Stimulated activated CD4-positive, alpha-beta T cell treated with anti-CD3 and anti-CD28 coated beads, Interleukin-4, amount 100 ng/mL, for 24 hours (primary cell): ENCODE data around the gene GJA3.
A peak's percentile ranks its signal among the peaks of the same experiment; 100 is the strongest.

Experiments used
- DNase-seq: peaks from one replicate; pipeline ENCODE4 v3.0.0-alpha.2; 2020

GJA3 gene

DNA sequence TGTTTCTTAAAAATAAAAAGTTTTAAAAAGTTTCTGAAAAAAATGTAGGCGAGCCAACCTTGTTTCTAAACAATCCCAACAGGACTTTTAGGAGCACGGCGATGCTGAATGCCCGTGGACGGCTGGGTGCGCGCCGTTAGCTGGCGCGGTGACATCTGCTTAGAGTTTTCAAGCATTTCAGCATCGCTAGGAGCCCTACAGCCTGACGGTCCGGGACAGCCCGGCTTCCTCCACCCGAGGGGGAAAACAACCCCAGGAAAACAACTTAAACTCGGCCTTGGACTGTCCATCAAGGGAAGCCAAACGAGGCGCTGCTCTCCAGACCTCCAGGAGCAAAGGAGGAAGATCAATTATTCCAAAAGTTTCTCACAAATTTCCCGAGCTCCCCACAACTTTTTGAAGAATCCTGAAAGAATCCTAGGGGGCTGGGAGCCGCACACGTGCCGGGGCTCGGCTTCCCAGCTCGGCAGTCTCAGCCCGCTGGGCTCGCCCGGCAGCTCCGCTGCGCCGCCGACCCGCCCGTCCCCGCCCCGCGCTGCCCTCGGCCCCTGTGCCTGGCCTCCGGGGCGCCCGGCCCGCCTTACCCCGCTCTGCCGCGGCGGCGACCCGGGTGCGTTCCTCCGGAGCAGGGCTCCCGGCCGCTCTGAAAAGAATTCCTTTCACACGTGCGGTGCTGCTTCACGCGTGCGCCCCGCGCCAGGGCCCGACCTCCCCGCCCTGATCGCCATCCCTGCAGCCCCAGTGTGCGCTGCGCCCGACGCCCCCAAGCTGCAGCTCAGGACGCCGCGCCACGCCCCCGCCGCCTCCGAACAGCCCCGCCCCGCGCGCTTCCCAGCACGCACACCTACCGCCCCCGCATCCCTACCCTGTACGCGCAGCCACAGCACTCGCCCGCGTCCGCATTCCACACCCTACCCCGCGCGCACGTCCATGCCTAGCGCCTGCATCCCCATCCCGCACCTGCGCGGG, at the start of gene GJA3:
Gene GJA3, minus strand, starts transcription at position 747 of the 969 bp plus-strand sequence. CDS start 17,764 bp downstream, outside the sequence.
- peak; percentile 38 for DNase-seq

GRCh38 chr13:20209948-20210347, 49.1 kb upstream of the GJA3 start:
- DNase-seq: no peak

- DNase-seq: no peak
Observed at GRCh38 chr13:20206698-20207235, 45.9 kb upstream of the GJA3 start.

DNA sequence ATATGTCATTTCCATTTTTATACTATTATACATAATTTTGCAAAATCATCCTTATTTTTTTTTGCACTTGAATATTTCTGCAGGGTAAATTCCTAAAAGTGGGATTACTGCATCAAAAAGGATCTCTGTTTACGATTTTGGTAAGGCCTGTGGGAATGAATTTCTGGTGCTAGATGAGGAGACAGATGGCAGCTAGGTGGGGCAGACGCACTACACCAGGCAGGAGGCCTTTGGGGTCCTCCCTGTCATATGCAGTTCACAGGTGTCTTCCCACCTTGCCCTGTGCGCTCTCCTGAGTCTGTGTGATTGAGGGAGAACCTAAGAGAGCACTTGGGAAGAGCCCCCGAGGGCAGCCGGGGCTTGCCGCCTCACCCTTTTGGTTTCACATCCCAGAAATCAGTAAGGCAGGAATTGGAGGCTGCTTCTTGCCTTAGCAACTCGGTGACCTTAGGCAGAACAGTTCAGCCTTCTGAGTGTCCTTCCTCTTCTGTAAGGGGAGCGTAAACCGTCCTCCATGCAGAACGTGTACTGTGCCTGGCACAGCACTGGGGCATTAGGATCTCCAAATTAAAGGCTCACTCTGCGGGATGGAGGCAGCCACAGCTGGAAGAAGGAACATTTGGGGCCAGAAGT, 45.3 kb upstream of the GJA3 start:
- DNase-seq: no peak

- DNase-seq: no peak
Observed at GRCh38 chr13:20198781-20199180, 37.9 kb upstream of the GJA3 start.

DNA sequence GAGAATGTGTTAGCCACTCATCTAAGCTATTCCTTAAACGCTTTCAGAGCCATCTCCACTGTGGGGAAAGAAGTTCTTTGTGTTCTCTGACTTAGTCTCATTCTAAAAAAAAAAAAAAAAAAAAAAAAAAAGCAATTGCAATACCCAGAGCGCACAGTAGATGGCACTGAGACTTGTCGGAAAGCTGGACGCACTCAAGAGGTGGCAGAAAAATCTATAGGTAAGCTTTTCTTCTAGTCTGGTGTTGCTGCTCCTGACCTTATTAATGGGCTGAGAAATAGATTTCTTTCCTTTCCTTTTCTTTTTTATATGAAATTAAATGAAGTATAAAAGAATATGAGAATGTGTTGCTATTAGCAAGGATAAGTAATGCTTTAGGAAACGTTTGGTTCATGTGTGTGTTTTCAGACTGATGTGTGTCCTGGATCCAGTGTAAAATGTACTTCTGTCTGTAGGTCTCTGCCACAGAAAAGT, 36.5 kb upstream of the GJA3 start:
- peak; percentile 23 for DNase-seq

- no peak for DNase-seq
Observed at GRCh38 chr13:20195801-20196200, 34.9 kb upstream of the GJA3 start.

DNA sequence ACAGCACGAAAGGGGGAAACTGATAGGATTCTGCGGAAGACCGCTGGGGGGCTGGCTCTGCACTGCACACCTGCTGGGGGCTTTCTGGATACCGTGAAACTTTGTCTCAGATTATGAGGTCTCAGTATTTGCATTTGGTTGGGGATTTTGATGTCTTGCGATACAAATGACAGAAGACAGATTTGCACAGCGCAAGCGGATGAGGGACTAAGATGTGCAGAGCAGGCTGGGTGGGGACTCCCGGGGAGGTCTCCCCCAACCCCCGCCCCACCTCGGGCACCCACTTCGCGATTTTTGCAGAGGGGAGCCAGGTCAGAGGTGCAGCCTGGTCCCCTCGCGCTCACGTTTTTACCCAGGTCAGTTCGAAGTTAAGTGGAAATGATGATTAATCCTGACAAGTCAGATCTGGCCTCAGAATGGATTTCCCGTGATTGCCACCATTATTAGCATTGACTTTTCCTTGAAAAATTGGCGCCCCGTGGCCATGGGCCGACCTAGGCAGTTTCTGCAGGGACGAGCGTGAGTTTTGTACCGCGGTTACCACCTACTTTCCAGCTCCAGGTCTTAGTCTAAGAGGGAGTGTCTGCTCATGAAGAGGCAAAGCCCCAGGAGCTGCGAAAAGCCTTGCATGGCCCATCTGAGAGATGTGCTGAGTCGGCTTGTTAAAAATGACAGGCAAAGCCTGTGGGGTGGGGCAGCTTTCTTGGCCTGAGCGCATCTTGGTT, 33.2 kb upstream of the GJA3 start:
- peak; percentile 19 for DNase-seq

DNA sequence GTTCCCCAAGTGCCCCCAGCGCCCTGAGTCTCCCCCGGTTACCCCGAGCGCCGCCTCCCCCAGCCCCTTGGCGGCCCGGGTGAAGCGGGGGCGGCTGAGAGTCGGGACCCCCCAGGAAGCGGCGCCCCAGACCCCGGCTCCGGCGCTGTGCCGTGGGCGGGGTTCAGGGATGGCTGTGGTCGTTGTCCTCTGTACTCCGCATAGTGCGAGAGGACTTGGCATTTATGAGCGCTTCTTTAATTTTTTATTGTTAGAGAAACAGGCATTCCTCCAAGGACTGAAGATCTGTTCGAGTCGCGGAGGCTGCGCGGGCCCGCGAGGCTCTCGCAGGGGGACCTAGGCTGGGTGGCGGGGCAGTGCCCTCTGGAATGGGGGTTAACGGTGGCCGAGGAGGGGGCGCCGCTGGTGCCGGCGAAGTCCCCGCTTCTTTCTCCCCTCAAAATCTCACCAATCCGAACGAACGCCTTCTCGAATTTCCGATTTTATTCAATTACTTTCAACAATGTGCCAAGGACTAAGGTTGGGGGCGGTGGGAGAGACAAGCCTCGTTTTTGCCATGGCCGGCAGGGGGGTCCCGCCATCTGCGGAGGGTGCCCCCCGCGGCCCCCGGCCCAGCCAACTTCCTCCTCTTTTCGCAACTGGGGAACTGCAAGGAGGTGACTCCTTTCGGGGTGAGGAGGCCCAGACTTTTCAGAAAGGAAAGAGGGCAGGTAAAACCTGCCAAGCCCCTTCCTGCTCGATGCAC, 32.5 kb upstream of the GJA3 start:
- DNase-seq: no peak

- DNase-seq: no peak
Observed at GRCh38 chr13:20192836-20193161, 31.9 kb upstream of the GJA3 start, which contains the start of gene GJB2. Gene GJB2, minus strand, starts transcription at chr13:20192938. Its CDS starts 3,357 bp downstream, at chr13:20189581.

- no peak for DNase-seq
Observed at GRCh38 chr13:20192158-20192835, 31.4 kb upstream of the GJA3 start.

DNA sequence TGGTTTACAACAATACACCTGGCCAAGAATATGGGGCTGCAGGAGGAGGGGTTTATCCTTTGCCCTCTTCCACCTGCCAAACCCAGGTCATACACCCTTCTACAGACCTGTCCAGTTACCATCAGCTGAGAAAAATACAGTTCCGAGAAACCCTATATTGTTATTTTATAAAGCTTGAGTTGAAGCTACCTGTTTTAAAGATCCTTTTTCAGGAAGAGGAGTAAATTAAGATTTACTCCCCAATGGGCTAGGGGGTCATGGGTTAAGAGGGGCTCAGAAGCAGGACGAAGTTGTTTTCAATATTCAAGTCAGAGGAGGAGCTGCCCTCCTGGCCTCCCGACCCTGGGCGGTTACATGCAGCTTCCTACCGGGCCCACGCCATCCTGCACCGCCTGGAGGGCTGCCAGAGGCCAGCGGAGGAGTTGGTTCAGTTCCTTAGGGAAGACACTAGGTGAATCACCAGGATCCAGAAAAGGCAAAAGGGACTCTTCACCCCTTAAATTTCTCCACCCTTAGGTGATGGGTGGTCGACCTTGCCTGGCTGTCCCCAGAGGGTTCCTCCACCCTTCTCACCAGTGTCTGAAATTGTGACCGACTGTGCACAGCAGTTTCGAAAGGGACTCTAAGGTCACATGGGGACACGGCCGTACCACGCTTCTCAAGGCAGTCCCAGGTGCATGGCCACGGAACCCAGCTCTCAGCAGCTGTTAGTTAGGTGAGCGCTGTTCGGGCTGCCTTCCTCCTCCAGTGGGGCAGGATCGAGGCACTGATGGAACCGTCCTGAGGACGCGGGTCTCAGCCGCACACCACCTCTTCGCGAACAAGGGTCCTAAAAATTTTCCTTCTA, 30.7 kb upstream of the GJA3 start:
- no peak for DNase-seq

DNA sequence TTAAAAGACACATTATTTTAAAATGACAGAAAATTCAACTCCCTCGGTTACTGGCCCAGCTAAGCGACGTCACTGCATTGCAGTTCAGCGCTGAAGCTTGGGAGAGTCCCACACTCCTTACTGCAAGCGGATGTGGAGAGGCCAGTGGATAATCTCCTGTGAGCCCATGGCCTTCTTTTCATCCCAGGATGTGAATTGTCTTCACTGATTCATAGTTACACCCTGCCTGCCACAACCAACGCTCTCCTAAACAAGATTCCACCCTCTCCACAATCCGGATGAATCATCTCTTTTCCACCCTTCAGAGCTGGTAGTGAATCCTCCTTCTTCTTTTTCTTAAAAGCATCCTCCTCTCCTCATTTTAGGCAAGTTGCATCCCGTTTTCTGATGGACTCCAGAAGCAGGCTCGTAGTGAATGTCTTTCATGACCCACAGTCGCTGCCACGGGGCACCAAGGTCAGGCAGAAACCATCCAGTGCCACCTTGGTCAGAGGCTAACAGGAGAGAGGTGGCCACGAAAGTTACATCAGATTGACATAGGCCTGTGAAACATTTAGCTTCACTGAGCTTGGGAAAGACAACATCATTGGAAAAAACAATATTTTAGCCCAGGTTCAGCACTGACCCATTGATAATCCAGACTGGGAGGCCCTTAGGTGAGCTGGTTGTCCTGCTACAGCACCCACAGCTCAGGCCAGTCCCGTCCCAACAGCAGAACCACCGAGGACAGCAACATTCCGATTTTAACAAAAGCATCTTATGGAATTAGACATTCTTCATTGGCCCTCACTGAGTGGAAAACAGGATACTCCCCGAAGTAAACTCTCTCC, 29.8 kb upstream of the GJA3 start:
- no peak for DNase-seq

DNA sequence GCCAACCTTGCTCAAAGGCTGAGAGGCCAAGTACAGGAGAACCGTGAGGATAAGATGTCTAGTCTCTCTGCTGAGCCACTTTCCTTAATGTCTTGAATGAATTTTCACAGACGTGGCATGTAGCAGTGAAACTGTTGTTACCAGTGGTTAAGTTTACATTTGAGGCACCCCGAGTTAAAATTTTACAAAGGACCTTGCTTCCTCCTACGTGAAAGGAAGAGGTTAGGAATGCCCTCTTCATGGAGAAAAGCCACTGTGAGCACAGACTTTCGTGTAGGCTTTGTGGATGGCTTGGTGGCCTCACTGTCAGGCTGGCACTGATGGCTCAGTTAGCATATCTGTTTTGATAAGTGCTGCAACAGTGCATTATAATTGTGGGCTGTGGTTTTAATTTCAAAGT, 29.2 kb upstream of the GJA3 start:
- no peak for DNase-seq

DNA sequence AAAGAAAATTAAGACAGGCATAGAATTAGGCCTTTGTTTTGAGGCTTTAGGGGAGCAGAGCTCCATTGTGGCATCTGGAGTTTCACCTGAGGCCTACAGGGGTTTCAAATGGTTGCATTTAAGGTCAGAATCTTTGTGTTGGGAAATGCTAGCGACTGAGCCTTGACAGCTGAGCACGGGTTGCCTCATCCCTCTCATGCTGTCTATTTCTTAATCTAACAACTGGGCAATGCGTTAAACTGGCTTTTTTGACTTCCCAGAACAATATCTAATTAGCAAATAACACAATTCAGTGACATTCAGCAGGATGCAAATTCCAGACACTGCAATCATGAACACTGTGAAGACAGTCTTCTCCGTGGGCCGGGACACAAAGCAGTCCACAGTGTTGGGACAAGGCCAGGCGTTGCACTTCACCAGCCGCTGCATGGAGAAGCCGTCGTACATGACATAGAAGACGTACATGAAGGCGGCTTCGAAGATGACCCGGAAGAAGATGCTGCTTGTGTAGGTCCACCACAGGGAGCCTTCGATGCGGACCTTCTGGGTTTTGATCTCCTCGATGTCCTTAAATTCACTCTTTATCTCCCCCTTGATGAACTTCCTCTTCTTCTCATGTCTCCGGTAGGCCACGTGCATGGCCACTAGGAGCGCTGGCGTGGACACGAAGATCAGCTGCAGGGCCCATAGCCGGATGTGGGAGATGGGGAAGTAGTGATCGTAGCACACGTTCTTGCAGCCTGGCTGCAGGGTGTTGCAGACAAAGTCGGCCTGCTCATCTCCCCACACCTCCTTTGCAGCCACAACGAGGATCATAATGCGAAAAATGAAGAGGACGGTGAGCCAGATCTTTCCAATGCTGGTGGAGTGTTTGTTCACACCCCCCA, 28.1 kb upstream of the GJA3 start:
- no peak for DNase-seq

DNA sequence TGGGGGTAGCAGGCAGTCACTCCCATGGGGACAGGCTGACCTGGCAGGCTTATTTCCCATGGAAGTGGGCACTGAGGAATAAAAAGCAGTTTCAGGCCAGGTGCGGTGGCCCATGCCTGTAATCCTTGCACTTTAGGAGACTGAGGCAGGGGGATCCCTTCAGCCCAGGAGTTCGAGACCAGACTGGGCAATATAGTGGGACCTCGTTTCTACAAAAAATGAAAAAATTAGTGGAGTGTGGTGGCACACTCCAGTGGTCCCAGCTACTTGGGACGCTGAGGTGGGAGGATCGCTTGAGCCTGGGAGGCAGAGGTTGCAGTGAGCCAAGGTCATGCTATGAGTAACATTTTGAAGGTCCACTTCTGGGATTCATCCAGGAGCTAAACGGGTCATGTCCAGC, 25.9 kb upstream of the GJA3 start:
- no peak for DNase-seq

GRCh38 chr13:20185366-20186056, 24.7 kb upstream of the GJA3 start:
- DNase-seq: no peak

DNA sequence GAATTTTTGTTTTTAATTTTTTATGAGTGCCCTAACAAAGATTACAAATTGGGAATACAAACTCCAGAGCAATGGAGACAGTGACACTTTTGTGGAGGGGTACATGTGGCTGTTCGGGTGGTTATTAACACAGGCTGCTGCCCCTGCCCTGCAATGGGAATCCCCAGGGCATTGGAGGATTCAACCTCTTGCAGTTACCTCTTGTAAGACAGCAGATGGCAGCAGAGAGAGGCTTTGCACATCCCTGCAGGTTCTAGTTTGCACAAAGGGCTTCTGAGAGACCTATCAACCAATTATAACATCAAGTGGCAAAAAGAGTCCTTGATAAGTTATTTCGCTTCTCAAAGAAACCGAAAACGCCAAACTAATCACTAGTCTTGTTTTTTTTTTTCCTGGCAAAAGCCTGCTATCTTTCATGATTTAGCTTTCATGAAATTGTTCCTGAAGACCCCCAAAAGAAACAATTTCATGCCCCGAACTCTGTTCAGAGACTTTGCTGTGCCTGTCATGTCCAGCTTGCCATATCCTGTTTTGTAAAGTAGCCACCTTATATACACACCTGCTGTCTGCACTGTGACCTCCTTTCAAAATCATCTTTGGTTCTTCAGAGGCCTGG, 21.5 kb upstream of the GJA3 start:
- DNase-seq: peak; percentile 62
